HG02623 (cell line): ENCODE measurements around the gene MMP24OS.
"Not testable (repeated sequence)": the region's sequence is repeated elsewhere in the genome, so short reads cannot be mapped to it uniquely, and the experiment has no call there.

Experiments
- ATAC-seq: cut with Tn5 transposase; IDR thresholded peaks from one replicate; pipeline ENCODE4 v1.9.1; 2021; ENCODE audit warnings: moderate library complexity; ENCODE audit not compliant: unreplicated experiment

The MMP24OS gene

DNA sequence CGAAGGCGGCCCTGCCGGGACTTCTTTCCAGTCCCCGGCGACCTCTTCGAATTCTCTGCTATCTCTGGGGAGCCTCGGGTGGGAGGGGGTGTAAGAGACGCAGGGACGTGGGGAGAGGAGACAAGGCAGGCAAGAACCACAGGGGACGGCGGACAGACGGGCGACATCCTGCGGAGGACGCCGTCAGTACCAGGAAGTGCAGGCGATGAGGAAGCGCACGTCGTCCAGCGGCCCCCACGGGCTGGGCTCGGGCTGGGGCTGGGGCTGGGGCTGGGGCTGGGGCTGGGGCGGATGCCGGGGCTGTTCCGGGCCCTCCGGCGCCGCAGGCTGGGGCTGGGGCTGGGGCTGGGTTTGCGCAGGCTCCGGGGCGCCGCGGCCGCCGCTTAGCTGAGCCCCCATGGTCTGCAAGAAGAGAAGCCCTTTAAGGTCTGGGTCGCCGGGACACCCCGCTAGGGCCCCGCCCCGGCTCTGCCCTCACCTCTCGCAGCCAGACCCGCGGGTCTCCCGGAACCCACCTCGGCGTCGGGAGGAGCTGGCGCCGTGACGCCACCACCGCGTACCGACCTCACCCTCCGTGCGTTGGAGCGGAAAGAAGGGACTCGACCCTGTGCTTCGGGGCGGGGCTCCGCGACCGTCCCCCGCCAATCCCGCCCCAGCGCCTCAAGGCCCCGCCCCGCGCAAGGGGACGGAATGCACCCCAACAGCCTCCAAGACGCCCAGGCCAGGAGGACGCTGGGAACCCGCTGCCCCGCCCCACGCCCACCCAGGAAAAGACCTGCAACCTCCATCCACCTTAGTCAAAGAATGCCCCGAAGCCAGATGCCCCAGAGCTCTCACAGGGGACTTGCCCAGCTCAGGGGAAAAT lies at the start of gene MMP24OS:
Gene MMP24OS, minus strand, starts transcription at position 592 of the 865 bp plus-strand sequence. Its CDS starts 193 bp downstream, at position 399.
- peak; percentile 80 for ATAC-seq

- no peak for ATAC-seq
Observed at GRCh38 chr20:35327074-35327976, 49.4 kb upstream of the MMP24OS start.

DNA sequence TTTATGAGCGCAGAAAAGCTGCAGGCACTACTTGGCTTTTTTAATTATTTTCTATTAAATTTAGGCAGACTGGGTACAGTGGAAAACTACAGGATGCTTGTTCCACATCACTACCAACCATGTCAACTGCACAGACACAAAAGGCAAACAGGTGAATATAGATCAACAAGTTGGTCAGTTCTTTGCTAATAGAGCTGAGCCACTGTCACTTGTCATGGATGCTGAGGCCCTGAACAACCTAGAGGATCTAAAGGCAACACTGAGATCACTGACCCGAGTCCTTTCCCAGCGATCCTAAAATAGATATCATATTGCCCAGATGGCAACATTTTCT lies 48.8 kb upstream of the MMP24OS start:
- ATAC-seq: no peak

DNA sequence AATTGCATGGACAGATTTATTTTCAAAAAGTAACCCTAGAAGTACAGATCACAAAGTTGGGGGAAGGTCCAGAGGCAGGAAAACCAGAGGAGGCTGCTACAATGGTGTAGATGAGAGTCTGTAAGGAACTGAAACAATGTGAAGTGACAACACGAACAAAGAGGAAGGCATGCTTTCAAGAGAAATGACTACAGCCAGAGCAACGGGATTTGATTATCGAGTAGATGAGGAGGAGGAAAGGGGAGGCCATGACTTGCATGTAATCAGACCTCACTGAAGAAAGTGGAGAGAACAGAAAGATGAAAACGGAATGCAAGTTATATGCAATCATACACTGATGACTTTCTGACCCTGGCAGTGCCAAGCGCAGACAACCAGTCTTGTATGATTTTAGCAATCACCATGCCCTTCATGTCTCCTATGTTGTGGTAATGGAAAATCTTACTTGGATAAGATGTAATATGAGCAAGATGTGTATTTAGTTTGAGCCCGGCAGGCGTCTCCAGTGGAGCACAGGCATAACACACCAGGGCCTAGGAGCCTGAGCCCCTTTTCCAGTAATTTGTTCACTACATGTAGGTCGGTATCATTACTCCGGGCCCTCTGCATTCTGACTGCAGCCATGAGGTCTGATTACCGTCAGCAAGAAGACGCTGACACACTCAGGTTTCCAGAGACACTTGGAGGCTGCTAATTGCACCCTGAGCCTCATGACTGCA lies 48.3 kb upstream of the MMP24OS start:
- ATAC-seq: no peak

- no peak for ATAC-seq
Observed at GRCh38 chr20:35325401-35325800, 47.5 kb upstream of the MMP24OS start.

DNA sequence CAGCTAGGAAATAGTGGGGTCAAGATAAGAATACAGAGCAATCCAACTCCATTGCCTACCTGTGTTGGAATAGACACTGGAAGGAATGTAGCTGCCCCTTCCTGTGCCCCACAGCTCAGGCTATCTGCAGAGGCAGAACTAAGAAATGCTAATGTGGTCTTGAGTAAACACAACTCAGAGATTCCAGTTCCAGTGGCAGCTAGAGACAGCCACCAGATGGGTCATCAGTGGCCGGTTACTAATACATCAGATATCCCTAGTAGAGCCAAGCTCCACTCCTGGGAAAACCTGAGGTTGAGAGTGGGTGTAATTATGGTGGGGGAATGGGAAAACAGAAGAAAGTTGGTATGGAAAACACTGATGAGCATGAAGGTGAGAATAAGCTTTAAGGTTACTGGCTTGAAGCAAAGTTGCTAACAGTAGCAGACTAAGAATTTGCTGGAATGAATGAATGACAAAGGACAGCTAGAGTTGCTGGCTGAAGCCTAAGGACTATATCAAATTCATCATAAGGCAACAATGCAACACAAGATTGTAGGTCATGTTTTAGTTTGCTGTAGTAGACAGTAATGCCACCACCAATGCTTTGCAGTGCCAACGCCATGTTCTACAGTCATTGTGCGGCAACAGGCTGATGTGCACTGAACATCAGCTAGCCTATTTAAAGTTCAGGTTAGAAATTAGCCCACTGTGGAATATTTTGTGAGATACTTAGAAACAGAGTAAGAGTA lies 42.6 kb upstream of the MMP24OS start:
- ATAC-seq: no peak

- no peak for ATAC-seq
Observed at GRCh38 chr20:35319871-35320197, 41.9 kb upstream of the MMP24OS start.

GRCh38 chr20:35319192-35319870 lies 41.4 kb upstream of the MMP24OS start:
- no peak for ATAC-seq

DNA sequence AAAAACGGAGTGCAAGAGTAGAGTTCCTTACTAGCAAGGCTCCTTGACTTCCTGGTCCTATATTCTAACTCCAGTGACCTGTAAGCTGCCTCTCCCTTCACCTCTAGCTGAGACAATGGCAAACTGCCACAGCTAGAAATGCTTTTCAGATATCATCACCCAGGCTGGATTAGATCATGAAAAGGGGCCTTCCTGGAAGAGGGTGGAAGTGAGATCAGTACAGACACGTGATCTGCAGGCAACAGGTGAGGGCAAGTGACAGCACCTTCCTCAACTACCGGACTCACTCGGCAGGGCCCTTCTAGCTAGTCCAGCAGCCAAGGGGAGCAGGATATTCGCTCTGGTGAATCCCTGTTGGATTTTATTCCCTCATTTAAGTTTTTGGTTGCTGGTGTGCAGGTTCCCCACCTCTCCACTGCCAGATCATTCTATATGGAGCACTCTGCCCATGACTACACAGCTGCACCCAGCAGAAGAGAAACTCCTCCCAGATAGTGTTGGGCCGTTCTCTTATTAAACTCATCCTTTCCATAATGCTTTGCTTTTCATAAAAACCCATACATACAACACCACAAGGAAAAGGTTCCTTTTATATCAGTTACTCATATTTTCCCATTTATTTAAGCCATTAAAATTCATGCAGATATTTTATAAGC lies 40.7 kb upstream of the MMP24OS start:
- no peak for ATAC-seq

- no peak for ATAC-seq
Observed at GRCh38 chr20:35317416-35318210, 39.7 kb upstream of the MMP24OS start.

GRCh38 chr20:35316086-35316485 lies 38.2 kb upstream of the MMP24OS start:
- no peak for ATAC-seq

DNA sequence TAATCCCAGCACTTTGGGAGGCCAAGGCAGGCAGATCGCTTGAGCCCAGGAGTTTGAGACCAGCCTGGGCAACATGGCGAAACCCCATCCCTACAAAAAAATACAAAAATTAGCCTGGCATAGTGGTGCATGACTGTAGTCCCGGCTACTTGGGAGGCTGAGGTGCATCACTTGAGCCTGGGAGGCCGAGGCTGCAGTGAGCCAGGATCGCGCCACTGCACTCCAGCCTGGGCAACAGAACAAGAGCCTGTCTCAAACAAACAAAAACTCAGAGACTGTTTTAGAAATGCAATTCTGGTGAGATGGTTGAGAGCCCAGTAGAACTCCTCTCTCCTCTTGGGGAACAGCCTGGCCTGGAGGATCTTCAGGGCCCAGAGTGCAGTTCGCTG lies 37.7 kb upstream of the MMP24OS start:
- not testable (repeated sequence) for ATAC-seq

- no peak for ATAC-seq
Observed at GRCh38 chr20:35314816-35315631, 37.1 kb upstream of the MMP24OS start.

- no peak for ATAC-seq
Observed at GRCh38 chr20:35312318-35312717, 34.4 kb upstream of the MMP24OS start.

GRCh38 chr20:35311822-35312221 lies 33.9 kb upstream of the MMP24OS start:
- ATAC-seq: no peak

- no peak for ATAC-seq
Observed at GRCh38 chr20:35311409-35311808, 33.5 kb upstream of the MMP24OS start.

- ATAC-seq: no peak
Observed at GRCh38 chr20:35307666-35308653, 30.0 kb upstream of the MMP24OS start.
